IMR-90 (cell line): ENCODE results near the gene AGXT2. TPM values are rescaled to one million over a fixed set of nuclear protein-coding genes. Genes with fewer than 3 reads are reported as not detected.

Source experiments
- ATAC-seq: fragments of 200-7000 bp; cut with Tn5 transposase; 2 replicates; pipeline ENCODE4 v1.9.1; 2020; ENCODE audit warnings: low read depth, mild to moderate bottlenecking, moderate library complexity
- BruUV-seq: library from RNA; stranded (reverse); fragments of 400-500 nt; replicated peaks from 2 replicates; lab custom pipeline; 2021; lab: Mats Ljungman, UMichigan
- CTCF ChIA-PET: fragments of 300-600 bp; formaldehyde crosslinking; extraction: SDS; loops from one replicate; lab custom pipeline; 2021; ENCODE audit warnings: antibody characterized with exemption; lab: Yijun Ruan, JAX
- POLR2A ChIA-PET: fragments of 300-600 bp; sonication (Branson Sonifier 250); formaldehyde crosslinking; loops from one replicate; lab custom pipeline; 2022; ENCODE audit warnings: antibody characterized with exemption; ENCODE audit not compliant: unreplicated experiment; lab: Charles Lee
- DNase-seq: peaks from one replicate; pipeline ENCODE4 v3.0.0; 2013
- H2AFZ ChIP-seq: replicated peaks from 2 replicates; pipeline ENCODE3; 2013; ENCODE audit warnings: low read length, mild to moderate bottlenecking; ENCODE audit not compliant: poor library complexity
- H2AK5ac ChIP-seq: 2 replicates; pipeline ENCODE4 v1.6.1; 2013; ENCODE audit warnings: low read depth, low read length, inconsistent platforms
- H2AK9ac ChIP-seq: replicated peaks from 2 replicates; pipeline ENCODE3; 2013; ENCODE audit warnings: mild to moderate bottlenecking, low read depth, low read length, moderate library complexity; ENCODE audit not compliant: poor library complexity
- H2BK120ac ChIP-seq: 2 replicates; pipeline ENCODE4 v1.6.1; 2013; ENCODE audit warnings: low read depth, low read length, inconsistent platforms
- H2BK15ac ChIP-seq: 3 replicates; pipeline ENCODE4 v1.6.1; 2013; ENCODE audit warnings: low read depth, low read length, inconsistent platforms
- H2BK20ac ChIP-seq: 2 replicates; pipeline ENCODE4 v1.6.1; 2013; ENCODE audit warnings: low read depth, mild to moderate bottlenecking, inconsistent platforms, low read length, moderate library complexity
- H2BK5ac ChIP-seq: 2 replicates; pipeline ENCODE4 v1.6.1; 2013; ENCODE audit warnings: mild to moderate bottlenecking, low read depth, low read length, inconsistent platforms; ENCODE audit not compliant: poor library complexity, severe bottlenecking
- H3K14ac ChIP-seq: replicated peaks from 2 replicates; pipeline ENCODE4 v1.6.1; 2013; ENCODE audit warnings: low read depth, low read length, inconsistent platforms
- H3K18ac ChIP-seq: 2 replicates; pipeline ENCODE4 v1.6.1; 2013; ENCODE audit warnings: low read depth, low read length, control low read depth
- H3K23ac ChIP-seq: 2 replicates; pipeline ENCODE4 v1.6.1; 2013; ENCODE audit warnings: low read depth, low read length, inconsistent platforms
- H3K27ac ChIP-seq: 2 replicates; pipeline ENCODE4 v1.5.1; 2013; ENCODE audit warnings: mild to moderate bottlenecking, control low read depth, low read length; ENCODE audit not compliant: insufficient read depth
- H3K27me3 ChIP-seq: 2 replicates; pipeline ENCODE4 v1.6.1; 2013; ENCODE audit warnings: low read length; ENCODE audit not compliant: control insufficient read depth, insufficient read depth
- H3K36me3 ChIP-seq: 2 replicates; pipeline ENCODE4 v1.6.1; 2013; ENCODE audit warnings: low read length, mixed read lengths; ENCODE audit not compliant: control insufficient read depth, insufficient read depth
- H3K4ac ChIP-seq: 2 replicates; pipeline ENCODE4 v1.6.1; 2013; ENCODE audit warnings: low read depth, low read length, inconsistent platforms
- H3K4me1 ChIP-seq: 2 replicates; pipeline ENCODE4 v1.6.1; 2013; ENCODE audit warnings: low read length, mixed read lengths; ENCODE audit not compliant: control insufficient read depth, insufficient read depth
- H3K4me2 ChIP-seq: 2 replicates; pipeline ENCODE4 v1.6.1; 2013; ENCODE audit warnings: low read depth, mild to moderate bottlenecking, control low read depth, low read length, moderate library complexity
- H3K4me3 ChIP-seq: 2 replicates; pipeline ENCODE4 v1.5.1; 2013; ENCODE audit warnings: low read depth, mild to moderate bottlenecking, control low read depth, low read length, moderate library complexity; ENCODE audit not compliant: insufficient read depth
- H3K56ac ChIP-seq: 2 replicates; pipeline ENCODE4 v1.6.1; 2013; ENCODE audit warnings: low read length, inconsistent platforms; ENCODE audit not compliant: insufficient read depth; ENCODE audit errors: extremely low read depth
- H3K79me1 ChIP-seq, 2 experiments: 2 replicates each; pipeline ENCODE4 v1.6.1; 2013; ENCODE audit warnings: low read length in 2 of 2, inconsistent platforms in 1 of 2, low read depth in 1 of 2
- H3K9ac ChIP-seq: 2 replicates; pipeline ENCODE4 v1.6.1; 2013; ENCODE audit warnings: low read depth, low read length, control low read depth
- H3K9me1 ChIP-seq: 2 replicates; pipeline ENCODE4 v1.6.1; 2013; ENCODE audit warnings: low read length, inconsistent platforms; ENCODE audit not compliant: insufficient read depth
- H3K9me3 ChIP-seq: 2 replicates; pipeline ENCODE4 v1.6.1; 2013; ENCODE audit warnings: low read length; ENCODE audit not compliant: control insufficient read depth, insufficient read depth
- H4K20me1 ChIP-seq: 2 replicates; pipeline ENCODE4 v1.6.1; 2013; ENCODE audit warnings: low read length, inconsistent platforms; ENCODE audit not compliant: insufficient read depth
- H4K5ac ChIP-seq: 2 replicates; pipeline ENCODE4 v1.6.1; 2013; ENCODE audit warnings: mild to moderate bottlenecking, low read depth, low read length, control low read depth
- H4K8ac ChIP-seq, 2 experiments: 2 replicates each; pipeline ENCODE4 v1.6.1; 2013; ENCODE audit warnings: low read depth in 2 of 2, low read length in 2 of 2, control low read depth in 1 of 2, inconsistent platforms in 1 of 2
- H4K91ac ChIP-seq: 2 replicates; pipeline ENCODE4 v1.6.1; 2013; ENCODE audit warnings: low read depth, low read length, inconsistent platforms; ENCODE audit not compliant: insufficient read depth
- CEBPB ChIP-seq: IDR thresholded peaks from 2 replicates; pipeline ENCODE4 v1.6.1; 2012; ENCODE audit warnings: low read depth, low read length, improper control_type of control experiment
- CHD1 ChIP-seq: IDR thresholded peaks from 2 replicates; pipeline ENCODE4 v1.6.1; 2012; ENCODE audit warnings: low read depth, low read length, improper control_type of control experiment
- CTCF ChIP-seq: conservative IDR thresholded peaks from 2 replicates; pipeline ENCODE4 v1.5.1; 2012; ENCODE audit warnings: mild to moderate bottlenecking, low read depth, low read length, improper control_type of control experiment
- MXI1 ChIP-seq: IDR thresholded peaks from 2 replicates; pipeline ENCODE4 v1.6.1; 2012; ENCODE audit warnings: low read depth, mild to moderate bottlenecking, low read length, moderate library complexity, borderline replicate concordance
- POLR2A ChIP-seq: IDR thresholded peaks from 2 replicates; pipeline ENCODE4 v1.6.1; 2012; ENCODE audit warnings: mild to moderate bottlenecking, low read depth, low read length
- RFX5 ChIP-seq: IDR thresholded peaks from 2 replicates; pipeline ENCODE4 v1.8.0; 2012; ENCODE audit warnings: low read depth, mild to moderate bottlenecking, low read length, moderate library complexity
- SMC3 ChIP-seq: fragments of 150-350 bp; IDR thresholded peaks from 2 replicates; pipeline ENCODE4 v1.6.1; 2016; ENCODE audit warnings: low read depth, mild to moderate bottlenecking, antibody characterized with exemption, low read length, moderate library complexity
- USF2 ChIP-seq: fragments of 150-350 bp; IDR thresholded peaks from 2 replicates; pipeline ENCODE4 v1.6.1; 2017; ENCODE audit warnings: mild to moderate bottlenecking, antibody characterized with exemption, low read length, low read depth
- WGBS, 2 experiments: methylation state at CpG; one replicate each; pipeline versions ENCODE4 v1.1.5 to v1.1.7; 2013; ENCODE audit warnings: missing lambda C conversion rate in 2 of 2; ENCODE audit not compliant: insufficient read length in 1 of 2; ENCODE audit errors: extremely low coverage in 2 of 2; 5-methylcytosine and 5-hydroxymethylcytosine counted together
- dilution Hi-C: fragments of 300-500 bp; cut with HindIII; formaldehyde crosslinking; loops from one replicate; pipeline ENCODE4 v1.14.3; 2018; ENCODE audit warnings: low sequenced_read_pairs; ENCODE audit not compliant: unreplicated experiment
- in situ Hi-C: fragments of 300-500 bp; cut with MboI; formaldehyde crosslinking; loops from 3 replicates; pipeline ENCODE4 v1.14.3; 2019; ENCODE audit warnings: low sequenced_read_pairs, inconsistent platforms, mixed read lengths
- intact Hi-C: fragments of 100-400 bp; cut with micrococcal nuclease; formaldehyde crosslinking; loops from 2 replicates; pipeline ENCODE4 v1.10.0; 2022
- polyA plus RNA-seq, 3 experiments: library from polyadenylated mRNA; depleted of rRNA; stranded (reverse); fragments of >200 nt; gene quantifications; 2 replicates each; pipeline ENCODE4 v1.2.3, GENCODE V29; 2012; ENCODE audit warnings: low replicate concordance in 1 of 3
- total RNA-seq: library from RNA; depleted of rRNA; stranded (reverse); fragments of >200 nt; gene quantifications from 2 replicates; pipeline ENCODE4 v1.2.3, GENCODE V29; 2012

AGXT2 gene
- total and polyA plus RNA-seq, 2 of the 4 experiments (the other 2 are of a cell fraction), result not detected

- Histone ChIP-seq H3K79me1 (no peaks in the 10 kb centered on the region), H3K27me3 (peaks cover 11% of the 10 kb centered on the region), H4K91ac (no peak overlapping the region), H3K4me2 (no peak overlapping the region), H3K4me1 (no peaks in the 10 kb centered on the region), H2BK120ac (no peak overlapping the region), H2BK15ac (no peak overlapping the region), H2AK5ac (no peak overlapping the region), H3K9me3 (no peaks in the 10 kb centered on the region), H2AFZ (no peak overlapping the region), H3K4me3 (no peak overlapping the region), H3K9me1 (no peaks in the 10 kb centered on the region), H4K5ac (no peak overlapping the region), H4K20me1 (no peaks in the 10 kb centered on the region), H4K8ac (no peak overlapping the region), H3K23ac (no peak overlapping the region), H3K36me3 (no peaks in the 10 kb centered on the region), H3K56ac (no peak overlapping the region), H2BK5ac (no peak overlapping the region), H2AK9ac (no peak overlapping the region), H2BK20ac (no peak overlapping the region), H3K9ac (no peak overlapping the region), H3K18ac (no peak overlapping the region), H3K27ac (no peak overlapping the region), H3K14ac (no peak overlapping the region), H3K4ac (no peak overlapping the region)
- intact Hi-C loops (loop anchor here (10.0 kb wide), 2 partner anchors 354 to 704 kb away; no protein-coding TSS in a partner anchor), dilution Hi-C loops (no loop called here), in situ Hi-C loops (loop anchor here (25.0 kb wide), 1 partner anchor 531 kb away; the partner anchor contains the start of gene SPEF2)
- no peak for DNase-seq
- POLR2A ChIA-PET, result no interaction called here
- ATAC-seq, result no peak
- BruUV-seq, result no TSS peak
- WGBS, 2 experiments, result no CpG with 5 or more reads among the region's 6 CpGs
- TF ChIP-seq USF2 (no peak), RFX5 (no peak), CEBPB (no peak), MXI1 (no peak), CTCF (no peak), POLR2A (no peak), SMC3 (no peak), CHD1 (no peak)
- CTCF ChIA-PET, result no interaction called here
Measured at GRCh38 chr5:35081134-35081533, 33.4 kb upstream of the AGXT2 start.
